PC-3 (cell line): ENCODE data around the gene TSC22D2. TPM values are rescaled to one million over a fixed set of nuclear protein-coding genes. Genes with fewer than 3 reads are reported as not detected.
A peak's percentile ranks its signal among the peaks of the same experiment; 100 is the strongest.

ENCODE experiments used
- ATAC-seq: fragments of 200-7000 bp; cut with Tn5 transposase; 2 replicates; pipeline ENCODE4 v1.9.1; 2020; ENCODE audit warnings: mild to moderate bottlenecking, moderate library complexity
- BruUV-seq: library from RNA; stranded (reverse); fragments of 400-500 nt; replicated peaks from 2 replicates; lab custom pipeline; 2021; lab: Mats Ljungman, UMichigan
- CTCF ChIA-PET: fragments of 300-600 bp; sonication (Branson Sonifier 250); formaldehyde crosslinking; loops from one replicate; lab custom pipeline; 2022; ENCODE audit warnings: antibody characterized with exemption; lab: Charles Lee
- POLR2A ChIA-PET: fragments of 300-600 bp; sonication (Branson Sonifier 250); formaldehyde crosslinking; loops from one replicate; lab custom pipeline; 2022; ENCODE audit warnings: antibody characterized with exemption; ENCODE audit not compliant: unreplicated experiment; lab: Charles Lee
- DNase-seq: peaks from one replicate; pipeline ENCODE4 v3.0.0-alpha.2; 2015
- H2AFZ ChIP-seq: fragments of 300-600 bp; sonication (generic); 2 replicates; pipeline ENCODE4 v1.6.0; 2016; ENCODE audit warnings: antibody characterized with exemption, low read length
- H3F3A ChIP-seq: fragments of 300-600 bp; sonication (generic); one replicate; pipeline ENCODE4 v1.6.0; 2017; ENCODE audit warnings: antibody characterized with exemption, low read length, control low read depth, mild to moderate bottlenecking; ENCODE audit not compliant: unreplicated experiment
- H3K27ac ChIP-seq: fragments of 300-600 bp; sonication (generic); 2 replicates; pipeline ENCODE4 v1.5.1; 2016; ENCODE audit warnings: mild to moderate bottlenecking, low read length
- H3K27me3 ChIP-seq: fragments of 300-600 bp; sonication (generic); 2 replicates; pipeline ENCODE4 v1.6.1; 2016; ENCODE audit warnings: low read length, mixed read lengths
- H3K36me3 ChIP-seq: fragments of 300-600 bp; sonication (generic); 2 replicates; pipeline ENCODE4 v1.6.1; 2016; ENCODE audit warnings: low read depth, mixed run types, low read length, mixed read lengths
- H3K4me1 ChIP-seq: fragments of 300-600 bp; sonication (generic); 2 replicates; pipeline ENCODE4 v1.5.1; 2016; ENCODE audit warnings: low read length; ENCODE audit not compliant: insufficient read depth
- H3K4me2 ChIP-seq: fragments of 300-600 bp; sonication (generic); 2 replicates; pipeline ENCODE4 v1.6.0; 2016; ENCODE audit warnings: low read length
- H3K4me3 ChIP-seq: fragments of 300-600 bp; sonication (generic); 2 replicates; pipeline ENCODE4 v1.5.1; 2016; ENCODE audit warnings: mild to moderate bottlenecking, low read length, mixed read lengths
- H3K79me2 ChIP-seq: fragments of 300-600 bp; sonication (generic); 2 replicates; pipeline ENCODE4 v1.6.1; 2017; ENCODE audit warnings: low read length, mixed read lengths
- H3K9ac ChIP-seq: fragments of 300-600 bp; sonication (generic); 2 replicates; pipeline ENCODE4 v1.6.0; 2016; ENCODE audit warnings: mild to moderate bottlenecking, low read length
- H3K9me2 ChIP-seq: fragments of 300-600 bp; sonication (generic); replicated peaks from 2 replicates; pipeline ENCODE4 v1.6.1; 2016; ENCODE audit warnings: mixed run types, low read length, mixed read lengths
- H3K9me3 ChIP-seq: fragments of 300-600 bp; sonication (generic); 2 replicates; pipeline ENCODE4 v1.6.1; 2016; ENCODE audit warnings: low read length, mixed read lengths
- H4K20me1 ChIP-seq: fragments of 300-600 bp; sonication (generic); 2 replicates; pipeline ENCODE4 v1.6.1; 2016; ENCODE audit warnings: low read length, mixed read lengths
- CTCF ChIP-seq: fragments of 300-600 bp; sonication (generic); conservative IDR thresholded peaks from 2 replicates; pipeline ENCODE4 v1.5.1; 2017; ENCODE audit warnings: antibody characterized with exemption, low read depth, mild to moderate bottlenecking, low read length
- EZH2 ChIP-seq: fragments of 300-600 bp; sonication (generic); IDR thresholded peaks from one replicate; pipeline ENCODE4 v1.6.1; 2017; ENCODE audit warnings: antibody characterized with exemption, mild to moderate bottlenecking, low read length; ENCODE audit not compliant: unreplicated experiment
- EZH2phosphoT487 ChIP-seq: fragments of 300-600 bp; sonication (generic); IDR thresholded peaks from 2 replicates; pipeline ENCODE4 v1.6.1; 2018; ENCODE audit warnings: mild to moderate bottlenecking, antibody characterized with exemption, low read length, borderline replicate concordance
- intact Hi-C: fragments of 100-400 bp; cut with micrococcal nuclease; formaldehyde crosslinking; loops from 2 replicates; pipeline ENCODE4 v1.9.0; 2023
- total RNA-seq: library from RNA; depleted of rRNA; stranded (reverse); fragments of >200 nt; gene quantifications from 2 replicates; pipeline ENCODE4 v1.2.3, GENCODE V29; 2014

Gene TSC22D2
- total RNA-seq, 1 experiment from 2014 or later: 9.6 TPM

GRCh38 chr3:150390087-150390486 lies 18.0 kb upstream of the TSC22D2 start:
- H3K9me2 ChIP-seq: no peaks in the 10 kb centered on the region
- H4K20me1 ChIP-seq: no peaks in the 10 kb centered on the region
- no peaks in the 10 kb centered on the region for H3K79me2 ChIP-seq
- H3K27ac ChIP-seq: no peak overlapping the region
- intact Hi-C loops: no loop called here
- no peaks in the 10 kb centered on the region for H3K36me3 ChIP-seq
- H3F3A ChIP-seq: no peaks in the 10 kb centered on the region
- peaks cover 11% of the 10 kb centered on the region for H3K4me1 ChIP-seq
- POLR2A ChIA-PET: no interaction called here
- CTCF ChIA-PET: no interaction called here
- H3K27me3 ChIP-seq: no peaks in the 10 kb centered on the region
- H3K9me3 ChIP-seq: no peaks in the 10 kb centered on the region
- DNase-seq (no peak), ATAC-seq (no peak)
- no peak overlapping the region for H3K4me3 ChIP-seq
- no TSS peak for BruUV-seq
- H3K4me2 ChIP-seq: no peak overlapping the region
- no peak overlapping the region for H2AFZ ChIP-seq
- no peak for TF ChIP-seq EZH2phosphoT487
- TF ChIP-seq EZH2: no peak
- no peak for TF ChIP-seq CTCF
- no peak overlapping the region for H3K9ac ChIP-seq

- no peaks in the 10 kb centered on the region for H3F3A ChIP-seq
- H3K4me3 ChIP-seq: no peak overlapping the region
- TF ChIP-seq EZH2 (no peak), EZH2phosphoT487 (no peak), CTCF (no peak)
- H3K27ac ChIP-seq: no peak overlapping the region
- peaks cover 11% of the 10 kb centered on the region for H3K4me1 ChIP-seq
- DNase-seq (peak; percentile 41), ATAC-seq (peak; percentile 75)
- ChIA-PET POLR2A (no interaction called here), CTCF (no interaction called here)
- intact Hi-C loops: no loop called here
- no peaks in the 10 kb centered on the region for H3K79me2 ChIP-seq
- no peaks in the 10 kb centered on the region for H3K27me3 ChIP-seq
- H3K9me3 ChIP-seq: no peaks in the 10 kb centered on the region
- H3K36me3 ChIP-seq: no peaks in the 10 kb centered on the region
- H4K20me1 ChIP-seq: no peaks in the 10 kb centered on the region
- H3K9me2 ChIP-seq: no peaks in the 10 kb centered on the region
- no peak overlapping the region for H3K4me2 ChIP-seq
- no peak overlapping the region for H2AFZ ChIP-seq
- H3K9ac ChIP-seq: no peak overlapping the region
- no TSS peak for BruUV-seq
Observed at GRCh38 chr3:150391161-150391560, 16.9 kb upstream of the TSC22D2 start.

- Histone ChIP-seq H3K27me3 (no peaks in the 10 kb centered on the region), H3K79me2 (no peaks in the 10 kb centered on the region), H3K36me3 (no peaks in the 10 kb centered on the region), H3K9ac (no peak overlapping the region), H3K27ac (no peak overlapping the region), H2AFZ (no peak overlapping the region), H3K9me2 (no peaks in the 10 kb centered on the region), H3K4me2 (no peak overlapping the region), H3K4me1 (peaks cover 11% of the 10 kb centered on the region), H3F3A (no peaks in the 10 kb centered on the region), H3K4me3 (no peak overlapping the region), H4K20me1 (no peaks in the 10 kb centered on the region), H3K9me3 (no peaks in the 10 kb centered on the region)
- DNase-seq (no peak), ATAC-seq (no peak)
- BruUV-seq: no TSS peak
- CTCF ChIA-PET: no interaction called here
- POLR2A ChIA-PET: no interaction called here
- no peak for TF ChIP-seq EZH2
- intact Hi-C loops: no loop called here
Observed at GRCh38 chr3:150393745-150394144, 14.4 kb upstream of the TSC22D2 start.
